HG02885 (cell line): ENCODE results near the gene FNBP1.
"Not testable (repeated sequence)": the region's sequence is repeated elsewhere in the genome, so short reads cannot be mapped to it uniquely, and the experiment has no call there.

ENCODE experiments used
- ATAC-seq: cut with Tn5 transposase; IDR thresholded peaks from one replicate; pipeline ENCODE4 v1.9.1; 2021; ENCODE audit warnings: mild to moderate bottlenecking; ENCODE audit not compliant: unreplicated experiment, poor library complexity

Gene FNBP1

GRCh38 chr9:129996161-129996830 is 46.7 kb downstream of the FNBP1 start:
- ATAC-seq, result no peak

GRCh38 chr9:129995409-129996160 is 47.4 kb downstream of the FNBP1 start:
- ATAC-seq, result no peak

- ATAC-seq, result no peak
Observed at GRCh38 chr9:129994882-129995281, 48.1 kb downstream of the FNBP1 start.

- ATAC-seq, result not testable (repeated sequence)
Observed at GRCh38 chr9:129991139-129991538, 51.9 kb downstream of the FNBP1 start.

GRCh38 chr9:129990269-129991010 is 52.5 kb downstream of the FNBP1 start:
- no peak for ATAC-seq

GRCh38 chr9:129989740-129990139 is 53.2 kb downstream of the FNBP1 start:
- ATAC-seq, result no peak

- ATAC-seq, result no peak
Observed at GRCh38 chr9:129989362-129989708, 53.7 kb downstream of the FNBP1 start.

GRCh38 chr9:129988607-129989361 is 54.2 kb downstream of the FNBP1 start:
- ATAC-seq, result peak; percentile 62

- ATAC-seq, result no peak
Observed at GRCh38 chr9:129987941-129988340, 55.0 kb downstream of the FNBP1 start.

- no peak for ATAC-seq
Observed at GRCh38 chr9:129987047-129987446, 55.9 kb downstream of the FNBP1 start.

GRCh38 chr9:129984589-129984988 is 58.4 kb downstream of the FNBP1 start:
- ATAC-seq, result not testable (repeated sequence)

- ATAC-seq, result no peak
Observed at GRCh38 chr9:129983891-129984290, 59.1 kb downstream of the FNBP1 start.

GRCh38 chr9:129981180-129981907 is 61.6 kb downstream of the FNBP1 start:
- no peak for ATAC-seq

- not testable (repeated sequence) for ATAC-seq
Observed at GRCh38 chr9:129980224-129980623, 62.8 kb downstream of the FNBP1 start.

- no peak for ATAC-seq
Observed at GRCh38 chr9:129979071-129979745, 63.8 kb downstream of the FNBP1 start.

- ATAC-seq, result no peak
Observed at GRCh38 chr9:129972816-129973215, 70.2 kb downstream of the FNBP1 start.

- ATAC-seq, result no peak
Observed at GRCh38 chr9:129968690-129969485, 74.1 kb downstream of the FNBP1 start.

- ATAC-seq, result no peak
Observed at GRCh38 chr9:129964901-129965734, 77.9 kb downstream of the FNBP1 start.
